ENCODE measurements around the gene CD99L2.

CD99L2 gene

GRCh38 chrX:150933945-150934350 is 35.5 kb upstream of the CD99L2 start:
- Histone ChIP-seq H3K27me3 (ENCODE audit: control insufficient read depth in 1 of 2, insufficient read depth in 1 of 2, low read length in 2 of 2) (no peaks in the 10 kb centered on the region), H2BK120ac (ENCODE audit: low read depth, low read length) (no peak overlapping the region), H3K18ac (ENCODE audit: low read depth in 1 of 2, low read length in 2 of 2) (no peak overlapping the region), H3K4me2 (ENCODE audit: low read length, poor library complexity, severe bottlenecking) (no peak overlapping the region), H4K91ac (ENCODE audit: low read length) (no peak overlapping the region), H3K4me1 (ENCODE audit: control insufficient read depth, insufficient read depth, low read depth, low read length) (peaks cover 4% of the 10 kb centered on the region), H2BK5ac (ENCODE audit: low read depth, low read length, poor library complexity, severe bottlenecking) (no peak overlapping the region), H2BK12ac (ENCODE audit: low read length in 2 of 2) (no peak overlapping the region), H3K27ac (ENCODE audit: low read length, poor library complexity, severe bottlenecking) (no peak overlapping the region), H2AK5ac (ENCODE audit: low read length, severe bottlenecking) (no peak overlapping the region), H4K8ac (ENCODE audit: low read length) (no peak overlapping the region), H3K36me3 (ENCODE audit: control insufficient read depth in 1 of 2, insufficient read depth in 2 of 2, low read depth in 1 of 2, low read length in 2 of 2) (no peaks in the 10 kb centered on the region), H3K4me3 (ENCODE audit: insufficient read depth in 1 of 2, low read depth in 1 of 2, low read length in 2 of 2) (no peak overlapping the region), H3K79me1 (replicated peaks; ENCODE audit: low read length, poor library complexity, severe bottlenecking) (no peaks in the 10 kb centered on the region), H3K14ac (ENCODE audit: low read length in 2 of 2) (no peak overlapping the region), H2AFZ (ENCODE audit: low read depth, low read length) (no peak overlapping the region), H3K9ac (ENCODE audit: low read length) (no peak overlapping the region), H3K9me3 (ENCODE audit: control insufficient read depth, low read length) (no peaks in the 10 kb centered on the region), H2BK15ac (ENCODE audit: low read depth, poor library complexity, severe bottlenecking) (no peak overlapping the region), H3K23ac (ENCODE audit: low read length in 2 of 2) (no peak overlapping the region), H3K4ac (ENCODE audit: low read depth in 1 of 2, low read length in 2 of 2) (no peak overlapping the region)
- WGBS: 68% methylated on average over 3 of the region's 5 CpGs
- DNase-seq: no peak

DNA sequence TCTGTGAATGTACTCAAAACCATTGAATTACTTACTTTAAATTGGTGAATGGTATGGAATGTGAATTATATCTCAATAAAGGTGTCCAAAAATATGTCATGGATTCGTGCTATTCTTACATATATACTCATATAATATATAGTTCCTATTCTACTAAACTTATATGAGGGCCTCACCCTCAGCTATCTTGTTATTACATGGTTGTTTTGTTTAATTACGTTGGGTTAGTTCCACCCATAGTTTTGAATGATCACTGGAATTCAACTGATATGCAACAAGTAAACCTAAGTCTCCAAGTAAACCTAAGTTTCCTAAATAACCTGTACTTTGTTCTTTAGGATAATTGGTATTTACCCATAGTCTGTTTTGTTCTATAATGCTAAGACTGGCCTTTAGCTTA is 30.6 kb upstream of the CD99L2 start:
- H3K4me1 ChIP-seq (ENCODE audit: control insufficient read depth, insufficient read depth, low read depth, low read length): peaks cover 2% of the 10 kb centered on the region
- no peak overlapping the region for H3K9ac ChIP-seq (ENCODE audit: low read length)
- DNase-seq: no peak
- no peak overlapping the region for H3K4me3 ChIP-seq (ENCODE audit: insufficient read depth in 1 of 2, low read depth in 1 of 2, low read length in 2 of 2)
- no peaks in the 10 kb centered on the region for H3K36me3 ChIP-seq (ENCODE audit: control insufficient read depth in 1 of 2, insufficient read depth in 2 of 2, low read depth in 1 of 2, low read length in 2 of 2)
- no peak overlapping the region for H3K14ac ChIP-seq (ENCODE audit: low read length in 2 of 2)
- no peak overlapping the region for H4K91ac ChIP-seq (ENCODE audit: low read length)
- H3K9me3 ChIP-seq (ENCODE audit: control insufficient read depth, low read length): peaks cover 4% of the 10 kb centered on the region
- H3K4me2 ChIP-seq (ENCODE audit: low read length, poor library complexity, severe bottlenecking): no peak overlapping the region
- no peak overlapping the region for H2BK120ac ChIP-seq (ENCODE audit: low read depth, low read length)
- no CpG with 5 or more reads among the region's 2 CpGs for WGBS
- no peak overlapping the region for H2AFZ ChIP-seq (ENCODE audit: low read depth, low read length)
- H3K4ac ChIP-seq (ENCODE audit: low read depth in 1 of 2, low read length in 2 of 2): no peak overlapping the region
- no peak overlapping the region for H4K8ac ChIP-seq (ENCODE audit: low read length)
- H2AK5ac ChIP-seq (ENCODE audit: low read length, severe bottlenecking): no peak overlapping the region
- no peak overlapping the region for H2BK5ac ChIP-seq (ENCODE audit: low read depth, low read length, poor library complexity, severe bottlenecking)
- H3K27me3 ChIP-seq (ENCODE audit: control insufficient read depth in 1 of 2, insufficient read depth in 1 of 2, low read length in 2 of 2): peaks cover 0 to 6% of the 10 kb centered on the region in 2 experiments
- no peak overlapping the region for H3K18ac ChIP-seq (ENCODE audit: low read depth in 1 of 2, low read length in 2 of 2)
- no peak overlapping the region for H3K27ac ChIP-seq (ENCODE audit: low read length, poor library complexity, severe bottlenecking)
- no peaks in the 10 kb centered on the region for H3K79me1 ChIP-seq (replicated peaks; ENCODE audit: low read length, poor library complexity, severe bottlenecking)
- no peak overlapping the region for H2BK15ac ChIP-seq (ENCODE audit: low read depth, poor library complexity, severe bottlenecking)
- H3K23ac ChIP-seq (ENCODE audit: low read length in 2 of 2): no peak overlapping the region
- H2BK12ac ChIP-seq (ENCODE audit: low read length in 2 of 2): no peak overlapping the region

DNA sequence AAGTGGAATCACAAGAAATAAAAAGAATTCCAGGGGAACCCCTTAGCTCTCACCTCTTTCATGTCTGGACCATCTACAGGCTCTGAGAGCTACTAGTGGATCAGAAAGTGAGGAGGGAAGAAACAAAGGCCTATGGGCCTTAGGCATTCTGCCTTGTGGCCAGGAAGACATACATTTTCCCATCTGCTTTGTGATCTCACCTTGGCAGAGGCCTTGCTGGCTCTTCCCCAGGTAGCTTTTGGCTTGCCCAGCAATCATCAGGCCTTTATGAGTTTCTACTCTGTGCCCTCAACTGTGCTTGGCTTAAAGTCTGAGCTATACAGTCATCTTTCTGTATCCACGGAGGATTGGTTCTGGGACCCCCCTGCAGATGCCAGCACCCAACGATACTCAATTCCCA is 28.3 kb upstream of the CD99L2 start:
- no peak overlapping the region for H2BK120ac ChIP-seq (ENCODE audit: low read depth, low read length)
- no peak overlapping the region for H3K27ac ChIP-seq (ENCODE audit: low read length, poor library complexity, severe bottlenecking)
- H3K27me3 ChIP-seq (ENCODE audit: control insufficient read depth in 1 of 2, insufficient read depth in 1 of 2, low read length in 2 of 2): peaks cover 0 to 6% of the 10 kb centered on the region in 2 experiments
- H2AK5ac ChIP-seq (ENCODE audit: low read length, severe bottlenecking): peak overlapping the region; percentile 42
- peaks cover 2% of the 10 kb centered on the region for H3K4me1 ChIP-seq (ENCODE audit: control insufficient read depth, insufficient read depth, low read depth, low read length)
- no peak overlapping the region for H3K4me3 ChIP-seq (ENCODE audit: insufficient read depth in 1 of 2, low read depth in 1 of 2, low read length in 2 of 2)
- no peak overlapping the region for H4K91ac ChIP-seq (ENCODE audit: low read length)
- no peak overlapping the region for H3K9ac ChIP-seq (ENCODE audit: low read length)
- H2BK5ac ChIP-seq (ENCODE audit: low read depth, low read length, poor library complexity, severe bottlenecking): no peak overlapping the region
- H4K8ac ChIP-seq (ENCODE audit: low read length): no peak overlapping the region
- H3K18ac ChIP-seq (ENCODE audit: low read depth in 1 of 2, low read length in 2 of 2): no peak overlapping the region
- H3K36me3 ChIP-seq (ENCODE audit: control insufficient read depth in 1 of 2, insufficient read depth in 2 of 2, low read depth in 1 of 2, low read length in 2 of 2): no peaks in the 10 kb centered on the region
- no peak for DNase-seq
- no peak overlapping the region for H2BK15ac ChIP-seq (ENCODE audit: low read depth, poor library complexity, severe bottlenecking)
- no peak overlapping the region for H3K14ac ChIP-seq (ENCODE audit: low read length in 2 of 2)
- no peak overlapping the region for H2AFZ ChIP-seq (ENCODE audit: low read depth, low read length)
- WGBS: no CpG with 5 or more reads among the region's 2 CpGs
- no peak overlapping the region for H3K23ac ChIP-seq (ENCODE audit: low read length in 2 of 2)
- no peak overlapping the region for H3K4ac ChIP-seq (ENCODE audit: low read depth in 1 of 2, low read length in 2 of 2)
- H3K9me3 ChIP-seq (ENCODE audit: control insufficient read depth, low read length): peaks cover 10% of the 10 kb centered on the region
- H3K4me2 ChIP-seq (ENCODE audit: low read length, poor library complexity, severe bottlenecking): no peak overlapping the region
- no peak overlapping the region for H2BK12ac ChIP-seq (ENCODE audit: low read length in 2 of 2)
- no peaks in the 10 kb centered on the region for H3K79me1 ChIP-seq (replicated peaks; ENCODE audit: low read length, poor library complexity, severe bottlenecking)

DNA sequence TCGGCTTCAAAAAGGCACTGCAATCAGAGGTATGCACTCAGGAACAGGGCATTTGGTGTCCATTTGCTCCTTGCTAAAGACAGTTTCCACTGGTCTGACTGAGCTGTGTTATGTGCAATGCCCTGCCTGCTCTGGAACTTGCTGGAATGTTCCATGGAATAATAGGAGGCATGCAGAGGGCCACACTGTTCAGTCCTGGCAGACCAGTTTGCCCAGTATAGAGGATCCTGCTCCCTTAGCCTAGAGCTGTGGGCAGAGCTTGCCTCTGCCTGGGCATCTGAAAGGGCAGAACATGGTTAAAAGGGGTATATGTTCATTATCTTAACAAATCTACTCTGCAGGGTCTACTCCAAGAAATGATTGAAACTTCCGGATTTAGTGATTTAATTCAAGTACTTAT is 27.8 kb upstream of the CD99L2 start:
- H2AK5ac ChIP-seq (ENCODE audit: low read length, severe bottlenecking): no peak overlapping the region
- no peak overlapping the region for H3K4me3 ChIP-seq (ENCODE audit: insufficient read depth in 1 of 2, low read depth in 1 of 2, low read length in 2 of 2)
- H3K14ac ChIP-seq (ENCODE audit: low read length in 2 of 2): no peak overlapping the region
- no peak overlapping the region for H3K18ac ChIP-seq (ENCODE audit: low read depth in 1 of 2, low read length in 2 of 2)
- no peak overlapping the region for H3K4me2 ChIP-seq (ENCODE audit: low read length, poor library complexity, severe bottlenecking)
- no peak overlapping the region for H2BK120ac ChIP-seq (ENCODE audit: low read depth, low read length)
- DNase-seq: no peak
- no peak overlapping the region for H2BK5ac ChIP-seq (ENCODE audit: low read depth, low read length, poor library complexity, severe bottlenecking)
- peaks cover 0 to 6% of the 10 kb centered on the region in 2 experiments for H3K27me3 ChIP-seq (ENCODE audit: control insufficient read depth in 1 of 2, insufficient read depth in 1 of 2, low read length in 2 of 2)
- H2AFZ ChIP-seq (ENCODE audit: low read depth, low read length): no peak overlapping the region
- no peak overlapping the region for H2BK12ac ChIP-seq (ENCODE audit: low read length in 2 of 2)
- H3K27ac ChIP-seq (ENCODE audit: low read length, poor library complexity, severe bottlenecking): peak overlapping the region; percentile 38
- H3K4me1 ChIP-seq (ENCODE audit: control insufficient read depth, insufficient read depth, low read depth, low read length): peaks cover 2% of the 10 kb centered on the region
- H3K4ac ChIP-seq (ENCODE audit: low read depth in 1 of 2, low read length in 2 of 2): no peak overlapping the region
- 100% methylated on average over 1 of the region's 2 CpGs for WGBS
- no peak overlapping the region for H2BK15ac ChIP-seq (ENCODE audit: low read depth, poor library complexity, severe bottlenecking)
- peaks cover 10% of the 10 kb centered on the region for H3K9me3 ChIP-seq (ENCODE audit: control insufficient read depth, low read length)
- H4K8ac ChIP-seq (ENCODE audit: low read length): no peak overlapping the region
- no peak overlapping the region for H4K91ac ChIP-seq (ENCODE audit: low read length)
- no peaks in the 10 kb centered on the region for H3K79me1 ChIP-seq (replicated peaks; ENCODE audit: low read length, poor library complexity, severe bottlenecking)
- no peaks in the 10 kb centered on the region for H3K36me3 ChIP-seq (ENCODE audit: control insufficient read depth in 1 of 2, insufficient read depth in 2 of 2, low read depth in 1 of 2, low read length in 2 of 2)
- no peak overlapping the region for H3K23ac ChIP-seq (ENCODE audit: low read length in 2 of 2)
- no peak overlapping the region for H3K9ac ChIP-seq (ENCODE audit: low read length)

All from mesenchymal stem cell (in vitro differentiated cells and primary cell).